GM19463 (cell line): ENCODE data around the gene MT1G.
A peak's percentile ranks its signal among the peaks of the same experiment; 100 is the strongest.
"Not testable (repeated sequence)": the region's sequence is repeated elsewhere in the genome, so short reads cannot be mapped to it uniquely, and the experiment has no call there.

Experiments
- ATAC-seq: cut with Tn5 transposase; IDR thresholded peaks from one replicate; pipeline ENCODE4 v1.9.1; 2021; ENCODE audit warnings: mild to moderate bottlenecking, moderate library complexity; ENCODE audit not compliant: unreplicated experiment

Gene MT1G

GRCh38 chr16:56684926-56685590, 17.2 kb upstream of the MT1G start:
- no peak for ATAC-seq

DNA sequence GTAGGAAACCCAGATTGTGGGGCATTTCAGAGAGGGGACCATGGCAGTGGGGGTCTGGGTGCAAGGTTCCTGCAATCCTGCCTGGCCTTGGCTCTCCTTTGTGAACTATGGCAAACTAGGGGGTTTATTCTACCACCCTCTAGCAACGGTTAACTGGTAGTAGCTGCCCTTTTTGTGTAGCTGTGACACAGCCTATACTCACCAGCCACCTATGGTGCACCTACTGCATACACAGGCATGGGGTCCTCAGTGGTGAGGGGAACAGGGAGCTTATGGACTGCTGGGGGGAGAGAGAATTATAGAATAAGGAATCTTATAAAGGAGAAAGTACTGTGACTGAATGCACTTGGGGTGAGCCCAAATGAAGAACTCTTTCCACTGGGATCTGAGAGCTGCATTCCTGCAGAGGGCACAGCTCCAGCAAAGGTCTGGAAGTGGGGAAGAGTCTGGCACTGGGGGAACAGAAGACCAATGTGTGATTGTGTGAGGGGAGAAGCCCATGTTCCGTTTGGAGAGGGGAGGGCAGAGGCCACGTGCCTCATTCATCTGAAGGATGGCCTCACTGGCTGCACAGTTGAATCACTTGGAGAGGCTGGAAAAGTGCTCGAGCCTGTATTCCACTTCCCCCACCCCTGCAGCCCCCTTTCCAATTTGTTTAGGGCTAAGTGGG, 16.5 kb upstream of the MT1G start:
- ATAC-seq: no peak

GRCh38 chr16:56683424-56684172, 15.7 kb upstream of the MT1G start:
- ATAC-seq: no peak

- peak; percentile 5 for ATAC-seq
These were observed 15.0 kb upstream of the MT1G start for GRCh38 chr16:56682703-56683397.

DNA sequence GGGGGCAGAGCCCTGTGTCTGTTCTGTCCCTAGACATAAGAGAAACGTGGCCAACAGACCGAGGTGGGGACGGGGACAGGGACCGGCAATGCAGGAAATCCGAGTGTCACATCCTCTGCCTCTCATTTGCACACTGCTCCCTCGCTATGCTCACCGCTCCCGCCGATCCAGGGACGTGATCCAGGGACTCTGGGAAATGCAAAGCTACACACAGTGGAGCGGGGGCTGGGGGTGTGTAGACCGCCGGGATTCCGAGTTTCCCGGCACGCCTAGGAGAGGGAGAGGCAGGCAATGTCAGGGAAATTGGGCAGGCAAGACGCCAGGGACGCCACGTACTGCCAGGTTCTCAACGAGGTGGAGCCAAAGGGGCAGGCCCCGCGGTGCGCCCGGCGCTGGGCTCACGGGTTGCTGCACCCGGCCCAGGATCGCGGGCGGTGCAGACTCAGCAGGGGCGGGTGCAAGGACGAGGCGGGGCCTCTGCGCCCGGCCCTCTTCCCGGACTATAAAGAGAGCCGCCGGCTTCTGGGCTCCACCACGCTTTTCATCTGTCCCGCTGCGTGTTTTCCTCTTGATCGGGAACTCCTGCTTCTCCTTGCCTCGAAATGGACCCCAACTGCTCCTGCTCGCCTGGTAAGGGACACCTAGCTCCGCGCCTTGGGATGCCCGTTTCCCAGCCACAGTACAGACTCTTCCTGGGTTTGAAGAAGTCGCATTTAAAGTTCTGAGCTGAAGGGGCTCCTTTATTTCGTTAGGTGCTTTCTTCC, 14.3 kb upstream of the MT1G start, which contains the start of gene MT1X:
TSS of gene MT1X (plus strand) at position 532 of the 764 bp plus-strand sequence. CDS start at position 603, 71 bp downstream.
- ATAC-seq: peak; percentile 99

DNA sequence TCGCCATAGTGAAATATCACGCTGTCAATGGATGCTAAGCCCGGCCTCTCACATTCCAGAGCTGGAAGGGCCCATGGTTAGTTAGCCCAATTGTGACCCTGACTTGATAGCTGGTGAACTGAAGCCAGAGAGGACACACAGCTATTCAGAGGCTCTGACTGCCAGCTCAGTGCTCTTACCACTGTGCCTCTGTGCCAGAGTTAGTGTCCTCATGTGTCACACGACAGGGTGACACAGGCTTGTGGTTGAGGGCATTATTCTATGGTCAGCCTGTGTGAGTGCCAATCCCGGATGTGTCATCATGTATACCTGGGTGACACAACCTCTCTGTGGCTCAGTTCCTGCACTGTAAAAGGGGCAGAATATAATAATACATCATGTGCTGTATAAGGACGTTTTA, 12.0 kb upstream of the MT1G start:
- ATAC-seq: no peak

DNA sequence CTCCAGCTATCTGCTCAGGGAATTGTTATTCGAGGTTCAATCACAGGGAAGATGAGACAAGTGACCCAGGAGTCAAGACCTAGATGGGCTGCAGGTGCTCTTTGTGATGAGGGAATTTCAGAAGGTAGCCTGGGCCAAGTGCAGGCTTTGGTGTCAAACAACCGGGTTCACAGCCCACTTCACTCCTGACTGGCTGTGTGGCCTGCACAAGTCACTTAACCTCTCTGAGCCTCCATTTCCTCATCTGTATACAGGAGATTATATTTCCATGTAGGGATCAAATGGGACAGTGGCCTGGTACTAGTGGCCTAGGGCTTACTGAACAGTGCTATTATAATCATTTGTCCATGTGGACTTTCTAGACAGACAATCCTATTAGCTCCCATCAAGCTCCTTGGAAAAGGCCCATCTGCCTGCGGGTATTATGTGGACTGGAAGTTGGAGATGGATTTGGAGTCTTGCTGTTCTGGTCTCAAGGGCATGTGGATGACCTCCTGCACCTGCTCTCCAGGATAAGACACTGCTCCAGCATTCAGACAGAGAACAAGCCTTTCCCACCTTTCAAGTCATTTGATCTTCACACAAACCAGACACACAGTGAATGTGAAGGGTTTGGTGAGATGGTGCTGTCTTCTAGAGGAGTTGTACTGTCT, 11.3 kb upstream of the MT1G start:
- no peak for ATAC-seq

DNA sequence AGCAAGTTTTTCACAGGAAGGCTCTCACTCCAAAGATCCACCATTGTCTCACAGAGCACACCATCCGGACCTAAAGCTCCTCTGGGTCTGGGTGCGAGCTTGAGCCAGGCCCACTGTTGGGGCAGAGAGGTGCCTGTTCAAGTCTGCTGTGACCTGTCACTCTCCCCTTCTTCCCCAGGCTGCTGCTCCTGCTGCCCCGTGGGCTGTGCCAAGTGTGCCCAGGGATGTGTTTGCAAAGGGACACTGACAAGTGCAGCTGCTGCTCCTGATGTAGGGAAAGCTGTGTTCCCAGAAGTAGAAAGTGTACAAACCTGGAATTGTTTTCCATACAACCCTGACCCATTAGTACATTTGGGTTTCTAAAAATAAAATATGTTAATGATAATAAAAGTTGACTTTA, 9.6 kb upstream of the MT1G start:
- ATAC-seq: no peak

GRCh38 chr16:56675685-56676210, 7.9 kb upstream of the MT1G start:
- no peak for ATAC-seq

GRCh38 chr16:56674570-56674969, 6.7 kb upstream of the MT1G start:
- ATAC-seq: not testable (repeated sequence)

DNA sequence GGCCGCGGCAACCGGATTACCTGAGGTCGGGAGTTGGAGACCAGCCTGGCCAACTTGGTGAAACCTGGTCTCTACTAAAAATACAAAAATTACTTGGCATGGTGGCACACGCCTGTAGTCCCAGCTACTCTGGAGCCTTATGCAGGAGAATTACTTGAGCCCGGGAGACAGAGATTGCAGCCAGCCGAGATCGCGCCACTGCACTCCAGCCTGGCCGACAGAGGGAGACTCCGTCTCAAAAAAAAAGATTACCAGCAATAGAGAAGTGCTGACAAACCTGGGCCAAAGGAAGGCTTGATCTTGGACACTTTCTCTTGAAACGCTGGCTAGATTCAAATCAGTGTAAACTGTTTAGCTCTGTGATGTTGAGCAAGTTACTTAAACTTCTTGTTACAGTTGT, 6.1 kb upstream of the MT1G start:
- ATAC-seq: no peak

DNA sequence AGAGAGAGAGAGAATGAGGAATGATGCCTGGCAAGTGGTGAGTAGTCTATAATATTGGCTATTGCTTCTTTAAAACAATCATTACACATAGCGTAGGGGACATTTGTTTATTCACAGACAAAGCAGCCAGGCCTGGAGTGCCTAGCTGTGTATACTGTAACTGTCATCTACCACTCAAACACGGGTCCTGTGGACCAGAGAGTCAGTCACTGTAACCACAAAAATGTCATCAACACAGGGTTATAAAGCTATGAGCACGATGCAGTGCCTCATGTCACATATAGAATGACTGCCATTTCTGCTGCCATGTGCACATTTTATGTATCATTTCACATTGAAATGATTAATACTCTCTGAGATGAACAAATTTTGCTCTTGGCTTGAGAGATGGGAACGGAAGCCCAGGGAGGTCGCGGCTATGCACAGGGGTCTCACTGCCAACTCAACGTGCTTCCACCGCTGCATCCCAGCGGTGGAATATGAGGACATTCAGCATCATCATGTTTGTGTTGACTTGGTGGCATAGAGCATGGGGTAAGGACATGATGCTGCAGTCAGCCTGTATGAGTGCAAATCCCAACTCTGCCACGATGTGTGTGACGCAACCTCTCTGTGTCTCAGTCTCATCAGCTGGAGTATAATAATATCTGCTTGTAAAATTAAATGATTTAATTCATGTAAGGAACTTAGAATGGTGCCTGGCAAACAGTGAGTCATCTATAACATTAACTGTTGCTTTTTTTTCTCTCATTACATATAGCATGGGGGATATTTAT, 5.1 kb upstream of the MT1G start:
- no peak for ATAC-seq

DNA sequence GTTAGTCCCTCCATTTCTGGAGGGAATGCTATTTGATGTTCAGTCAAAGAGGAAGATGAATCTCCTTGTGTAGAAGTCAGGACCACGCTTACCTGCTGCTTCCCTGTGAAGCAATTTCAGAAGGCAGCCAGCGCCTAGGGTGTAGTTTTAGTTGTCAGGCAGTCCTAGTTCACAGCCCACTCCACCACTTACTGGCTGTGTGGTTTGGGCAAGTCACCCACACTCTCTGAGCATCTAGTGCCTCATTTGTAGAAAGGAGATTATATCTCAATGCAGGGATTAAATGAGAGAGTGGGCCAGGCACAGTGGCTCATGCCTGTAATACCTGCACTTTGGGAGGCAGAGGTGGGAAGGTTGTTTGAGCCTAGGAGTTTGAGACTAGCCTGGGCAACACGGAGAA, 4.3 kb upstream of the MT1G start:
- ATAC-seq: not testable (repeated sequence)

DNA sequence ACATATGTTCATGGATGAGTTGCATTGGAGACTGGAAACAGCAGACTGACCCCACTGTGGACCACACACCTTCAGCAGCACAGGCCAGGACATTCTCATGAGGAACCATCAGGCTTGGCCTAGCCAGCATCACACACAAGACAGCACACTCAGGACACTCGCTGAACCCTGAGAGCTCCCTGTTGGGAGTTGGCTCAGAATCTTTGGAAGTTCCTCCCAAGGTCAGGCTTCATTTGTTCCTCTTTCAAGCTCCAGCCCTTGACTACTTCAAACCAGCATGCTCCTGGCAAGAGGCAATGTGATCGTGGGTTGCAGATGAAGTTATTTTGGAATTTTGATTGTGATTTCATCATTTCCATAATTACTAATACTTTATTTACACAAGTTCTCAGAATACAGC, 3.8 kb upstream of the MT1G start:
- not testable (repeated sequence) for ATAC-seq

DNA sequence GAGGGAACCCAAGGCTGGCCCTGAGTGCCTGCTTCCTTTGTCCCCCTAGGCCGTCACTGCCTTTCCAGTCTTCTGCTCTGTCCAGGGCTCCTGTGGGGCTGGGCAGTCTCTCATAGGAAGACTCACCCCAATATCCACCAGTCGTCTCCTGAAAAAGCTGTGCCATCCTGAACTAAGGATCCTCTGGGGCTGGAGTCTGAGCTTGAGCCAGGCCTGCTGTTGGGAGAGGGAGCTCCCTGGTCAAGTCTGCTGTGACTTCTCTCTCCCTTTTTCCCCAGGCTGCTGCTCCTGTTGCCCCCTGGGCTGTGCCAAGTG, 2.7 kb upstream of the MT1G start:
- no peak for ATAC-seq

DNA sequence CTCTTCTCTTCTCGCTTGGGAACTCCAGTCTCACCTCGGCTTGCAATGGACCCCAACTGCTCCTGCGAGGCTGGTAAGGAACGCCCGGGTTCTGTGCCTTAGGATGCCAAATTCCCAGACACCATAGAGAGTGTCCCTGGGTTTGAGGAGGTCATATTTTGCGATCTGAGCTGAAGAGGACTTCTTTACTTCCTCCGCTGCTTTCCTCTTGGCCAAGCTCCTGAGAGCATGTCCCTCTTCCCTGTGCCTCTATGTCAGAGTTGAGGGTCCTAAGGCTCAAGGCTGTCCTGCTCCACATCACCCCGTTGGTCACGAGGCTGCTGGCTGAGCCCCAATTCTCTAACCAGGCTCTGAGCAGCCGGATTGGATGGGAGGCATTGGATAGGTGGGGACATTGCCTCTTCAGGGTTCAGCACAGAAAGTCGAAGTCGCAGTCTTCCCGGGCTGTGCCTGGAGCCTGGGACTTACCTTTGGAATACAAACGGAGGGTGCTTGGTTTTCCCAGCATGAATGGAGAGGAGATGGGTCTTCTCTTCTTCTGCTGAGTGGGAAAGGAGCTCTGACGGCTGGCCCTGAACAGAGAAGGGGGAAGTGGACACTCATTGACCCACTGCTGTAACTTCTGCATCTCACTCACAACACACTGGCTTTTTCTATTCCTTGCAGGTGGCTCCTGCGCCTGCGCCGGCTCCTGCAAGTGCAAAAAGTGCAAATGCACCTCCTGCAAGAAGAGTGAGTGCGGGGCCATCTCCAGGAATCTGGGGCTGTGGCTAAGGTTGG, 2.2 kb upstream of the MT1G start:
- no peak for ATAC-seq

DNA sequence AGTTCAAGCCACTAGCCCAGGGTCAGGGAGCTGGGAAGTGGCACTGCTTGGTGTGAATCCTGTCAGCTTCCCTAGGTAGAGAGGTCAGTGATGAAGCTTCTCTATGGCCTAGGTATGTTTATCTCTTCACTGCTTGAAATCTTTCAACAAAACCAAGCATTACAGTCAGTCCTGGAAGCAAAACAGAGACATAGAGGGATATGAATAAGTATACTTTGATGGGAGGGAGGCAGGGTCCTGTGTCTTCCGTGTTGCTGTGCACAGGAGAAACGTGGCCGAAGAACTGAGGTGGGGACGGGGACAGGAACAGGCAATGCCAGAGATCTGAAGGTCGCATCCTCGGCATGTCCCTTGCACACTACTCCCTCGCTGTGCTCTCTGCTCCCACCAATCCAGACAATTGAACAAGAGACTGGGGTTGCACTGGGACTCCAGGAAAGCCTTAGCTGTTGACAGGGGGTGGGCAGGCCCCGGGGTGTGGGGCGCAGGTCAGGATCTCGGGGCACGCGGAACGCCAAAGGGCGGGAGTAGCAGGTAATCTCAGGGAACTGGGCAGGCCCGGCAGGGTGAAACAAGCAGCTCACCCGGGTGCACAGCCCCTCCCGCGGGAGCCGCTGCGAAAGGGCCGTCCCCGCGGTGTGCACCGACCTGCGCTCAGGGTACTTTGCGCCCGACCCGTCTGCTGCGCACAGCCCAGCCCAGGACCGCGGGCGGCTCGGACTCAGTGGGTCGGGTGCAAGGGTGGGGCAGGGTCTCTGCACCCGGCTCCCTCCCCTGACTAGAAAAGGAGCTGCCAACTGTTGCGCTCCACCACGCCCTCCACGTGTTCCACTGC, 1.4 kb upstream of the MT1G start, which contains the start of gene MT1H:
TSS of gene MT1H (plus strand) at position 810 of the 835 bp plus-strand sequence. CDS start 71 bp downstream, outside the sequence.
- no peak for ATAC-seq
